ENCODE data around the gene CELF4.

The CELF4 gene

GRCh38 chr18:37520508-37520907, 45.1 kb downstream of the CELF4 start:
- DNase-seq: no peak

GRCh38 chr18:37519510-37520135, 46.0 kb downstream of the CELF4 start:
- no peak for DNase-seq

GRCh38 chr18:37516361-37516853, 49.2 kb downstream of the CELF4 start:
- DNase-seq: no peak

- no peak for DNase-seq
These were observed 50.6 kb downstream of the CELF4 start for GRCh38 chr18:37514953-37515352.

GRCh38 chr18:37512400-37512799, 53.2 kb downstream of the CELF4 start:
- no peak for DNase-seq

- DNase-seq: no peak
These were observed 53.8 kb downstream of the CELF4 start for GRCh38 chr18:37511721-37512298.

GRCh38 chr18:37509600-37509999, 56.0 kb downstream of the CELF4 start:
- DNase-seq: no peak

- DNase-seq: no peak
These were observed 57.4 kb downstream of the CELF4 start for GRCh38 chr18:37508207-37508606.

- no peak for DNase-seq
These were observed 58.4 kb downstream of the CELF4 start for GRCh38 chr18:37507239-37507638.

GRCh38 chr18:37506001-37506400, 59.6 kb downstream of the CELF4 start:
- DNase-seq: no peak

- DNase-seq: no peak
These were observed 60.3 kb downstream of the CELF4 start for GRCh38 chr18:37505321-37505720.

- no peak for DNase-seq
These were observed 63.0 kb downstream of the CELF4 start for GRCh38 chr18:37502601-37503000.

- no peak for DNase-seq
These were observed 63.6 kb downstream of the CELF4 start for GRCh38 chr18:37502036-37502435.

- DNase-seq: no peak
These were observed 64.5 kb downstream of the CELF4 start for GRCh38 chr18:37501136-37501535.

- DNase-seq: no peak
These were observed 65.7 kb downstream of the CELF4 start for GRCh38 chr18:37499913-37500312.

- DNase-seq: no peak
These were observed 66.6 kb downstream of the CELF4 start for GRCh38 chr18:37499044-37499443.

GRCh38 chr18:37497853-37498518, 67.6 kb downstream of the CELF4 start:
- DNase-seq: no peak

- DNase-seq: no peak
These were observed 69.0 kb downstream of the CELF4 start for GRCh38 chr18:37496568-37496967.

GRCh38 chr18:37495354-37495753, 70.2 kb downstream of the CELF4 start:
- no peak for DNase-seq

GRCh38 chr18:37494406-37494805, 71.2 kb downstream of the CELF4 start:
- DNase-seq: no peak

- no peak for DNase-seq
These were observed 72.2 kb downstream of the CELF4 start for GRCh38 chr18:37493352-37493935.

GRCh38 chr18:37492952-37493351, 72.6 kb downstream of the CELF4 start:
- DNase-seq: no peak

- DNase-seq: no peak
These were observed 74.1 kb downstream of the CELF4 start for GRCh38 chr18:37491526-37491925.

GRCh38 chr18:37489998-37490397, 75.6 kb downstream of the CELF4 start:
- no peak for DNase-seq
